Measurements from ENCODE around the gene IAPP. TPM values are rescaled to one million over a fixed set of nuclear protein-coding genes. Genes with fewer than 3 reads are reported as not detected.

IAPP gene
- total and polyA plus RNA-seq, 2 experiments from 2014 or later: 0.32 TPM; not detected in 1

- no peak for TF ChIP-seq REST (IDR thresholded peaks at IDR 0.05; ENCODE audit: unreplicated experiment)
- TF ChIP-seq ZNF462 (CRISPR knock-in tag; IDR thresholded peaks at IDR 0.05): no peak
- no peak for TF ChIP-seq EZH2 (IDR thresholded peaks at IDR 0.05; ENCODE audit: low read depth, unreplicated experiment)
Observed at GRCh38 chr12:21353948-21354347, 18.8 kb upstream of the IAPP start (continued).

DNA sequence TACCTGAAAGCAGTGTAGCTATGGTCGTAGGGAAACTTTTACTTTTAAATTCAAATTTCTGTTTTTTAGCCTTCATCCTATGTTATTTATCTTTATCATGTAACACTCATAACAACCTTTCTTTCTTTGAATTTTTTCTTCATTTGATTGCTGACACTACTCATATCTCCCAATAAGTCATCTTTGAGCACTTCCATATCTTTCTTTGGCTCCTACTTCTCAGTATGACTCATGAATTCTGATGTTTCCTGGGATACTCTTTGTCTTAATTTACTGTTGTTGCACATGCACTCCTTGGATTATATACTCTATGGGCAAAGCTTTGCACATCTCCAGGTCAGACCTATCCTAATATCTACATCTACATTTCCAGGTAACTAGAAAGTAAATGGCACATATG, 18.1 kb upstream of the IAPP start:
- Mint-ChIP-seq H3K36me3 (ENCODE audit: low read depth) (peaks cover 1% of the 10 kb centered on the region), H3K27me3 (ENCODE audit: insufficient read depth, low read depth, poor library complexity) (no peaks in the 10 kb centered on the region), H3K9me3 (peaks cover 4% of the 10 kb centered on the region), H3K4me3 (no peak overlapping the region), H3K27ac (no peak overlapping the region), H3K4me1 (peaks cover 16% of the 10 kb centered on the region)
- Histone ChIP-seq H3K4me3 (no peak overlapping the region), H4K20me1 (replicated peaks; ENCODE audit: insufficient read depth) (no peaks in the 10 kb centered on the region), H3K4me2 (no peak overlapping the region), H3K4me1 (ENCODE audit: insufficient read depth) (peaks cover 5% of the 10 kb centered on the region; the same call in 1 of the 2 replicates), H3K27me3 (ENCODE audit: insufficient read depth) (no peaks in the 10 kb centered on the region), H3K36me3 (ENCODE audit: insufficient read depth) (no peaks in the 10 kb centered on the region), H3K27ac (ENCODE audit: low read depth) (no peak overlapping the region), H3K9me2 (ENCODE audit: insufficient read depth) (0 out of 2 replicates have a peak, but pooled peaks cover 5% of the 10 kb centered on the region), H3F3A (replicated peaks; ENCODE audit: low read depth) (no peaks in the 10 kb centered on the region), H3K79me2 (replicated peaks; ENCODE audit: insufficient read depth) (no peaks in the 10 kb centered on the region), H2AFZ (no peak overlapping the region)
- DNase-seq (ENCODE audit: low spot score) (no peak), ATAC-seq (no peak)
- TF ChIP-seq ZNF462 (CRISPR knock-in tag; IDR thresholded peaks at IDR 0.05) (no peak), NANOG (IDR thresholded peaks at IDR 0.05; ENCODE audit: borderline replicate concordance) (no peak), CREB1 (CRISPR knock-in tag; IDR thresholded peaks at IDR 0.05; ENCODE audit: low read depth) (no peak), ZNF331 (CRISPR knock-in tag; IDR thresholded peaks at IDR 0.05; ENCODE audit: low read depth) (no peak)
